ENCODE data around the gene RIPOR2.

RIPOR2 gene

GRCh38 chr6:24883618-24884017 lies 52.1 kb downstream of the RIPOR2 start:
- Histone ChIP-seq H3K9me3 (ENCODE audit: insufficient read depth, low read length) (no peaks in the 10 kb centered on the region), H3K79me2 (ENCODE audit: low read length) (peaks cover 97% of the 10 kb centered on the region), H3K4me3 (ENCODE audit: low read length) (no peak overlapping the region), H3K27ac (ENCODE audit: low read length) (no peak overlapping the region), H2AFZ (ENCODE audit: low read depth, low read length) (no peak overlapping the region), H4K20me1 (ENCODE audit: insufficient read depth, low read length) (peaks cover 97% of the 10 kb centered on the region), H3K36me3 (replicated peaks; ENCODE audit: low read depth, low read length) (peaks cover 56% of the 10 kb centered on the region), H3K4me1 (ENCODE audit: low read length) (peaks cover 28% of the 10 kb centered on the region), H3K9ac (ENCODE audit: low read length) (no peak overlapping the region), H3K4me2 (ENCODE audit: low read length) (peak overlapping the region; percentile 26), H3K27me3 (ENCODE audit: low read depth, low read length) (no peaks in the 10 kb centered on the region)
- no peak for TF ChIP-seq EZH2phosphoT487 (IDR thresholded peaks at IDR 0.05; ENCODE audit: low read depth)
- no peak for TF ChIP-seq CTCF (IDR thresholded peaks at IDR 0.05; ENCODE audit: low read depth, low read length)

- Histone ChIP-seq H3K27ac (ENCODE audit: low read length) (no peak overlapping the region), H3K4me2 (ENCODE audit: low read length) (peak overlapping the region; percentile 26; the same call in 1 of the 2 replicates), H3K4me1 (ENCODE audit: low read length) (peaks cover 22% of the 10 kb centered on the region), H4K20me1 (ENCODE audit: insufficient read depth, low read length) (peaks cover 96% of the 10 kb centered on the region), H3K36me3 (replicated peaks; ENCODE audit: low read depth, low read length) (peaks cover 62% of the 10 kb centered on the region), H3K9me3 (ENCODE audit: insufficient read depth, low read length) (no peaks in the 10 kb centered on the region), H3K79me2 (ENCODE audit: low read length) (peaks cover 97% of the 10 kb centered on the region), H3K4me3 (ENCODE audit: low read length) (no peak overlapping the region), H3K27me3 (ENCODE audit: low read depth, low read length) (no peaks in the 10 kb centered on the region), H2AFZ (ENCODE audit: low read depth, low read length) (no peak overlapping the region), H3K9ac (ENCODE audit: low read length) (no peak overlapping the region)
- TF ChIP-seq CTCF (IDR thresholded peaks at IDR 0.05; ENCODE audit: low read depth, low read length) (no peak), EZH2phosphoT487 (IDR thresholded peaks at IDR 0.05; ENCODE audit: low read depth) (no peak)
Observed at GRCh38 chr6:24882835-24883555, 52.8 kb downstream of the RIPOR2 start.

- no peak for TF ChIP-seq CTCF (IDR thresholded peaks at IDR 0.05; ENCODE audit: low read depth, low read length)
- no peak for TF ChIP-seq EZH2phosphoT487 (IDR thresholded peaks at IDR 0.05; ENCODE audit: low read depth)
- peaks cover 63% of the 10 kb centered on the region for H3K36me3 ChIP-seq (replicated peaks; ENCODE audit: low read depth, low read length)
- H3K27ac ChIP-seq (ENCODE audit: low read length) = no peak overlapping the region
- peaks cover 94% of the 10 kb centered on the region for H4K20me1 ChIP-seq (ENCODE audit: insufficient read depth, low read length)
- H3K9me3 ChIP-seq (ENCODE audit: insufficient read depth, low read length) = no peaks in the 10 kb centered on the region
- H3K9ac ChIP-seq (ENCODE audit: low read length) = no peak overlapping the region
- peaks cover 97% of the 10 kb centered on the region for H3K79me2 ChIP-seq (ENCODE audit: low read length)
- H3K27me3 ChIP-seq (ENCODE audit: low read depth, low read length) = no peaks in the 10 kb centered on the region
- peaks cover 15% of the 10 kb centered on the region for H3K4me1 ChIP-seq (ENCODE audit: low read length)
- H3K4me2 ChIP-seq (ENCODE audit: low read length) = no peak overlapping the region
- H3K4me3 ChIP-seq (ENCODE audit: low read length) = no peak overlapping the region
- no peak overlapping the region for H2AFZ ChIP-seq (ENCODE audit: low read depth, low read length)
Observed at GRCh38 chr6:24882295-24882694, 53.5 kb downstream of the RIPOR2 start.

GRCh38 chr6:24881376-24881775 lies 54.4 kb downstream of the RIPOR2 start:
- H3K4me2 ChIP-seq (ENCODE audit: low read length) = no peak overlapping the region
- H3K27ac ChIP-seq (ENCODE audit: low read length) = no peak overlapping the region

More at GRCh38 chr6:24881376-24881775, 54.4 kb downstream of the RIPOR2 start:
- TF ChIP-seq CTCF (IDR thresholded peaks at IDR 0.05; ENCODE audit: low read depth, low read length) (no peak), EZH2phosphoT487 (IDR thresholded peaks at IDR 0.05; ENCODE audit: low read depth) (no peak)
- Histone ChIP-seq H3K4me1 (ENCODE audit: low read length) (peaks cover 15% of the 10 kb centered on the region), H3K79me2 (ENCODE audit: low read length) (peaks cover 97% of the 10 kb centered on the region), H3K4me3 (ENCODE audit: low read length) (no peak overlapping the region), H4K20me1 (ENCODE audit: insufficient read depth, low read length) (peaks cover 94% of the 10 kb centered on the region), H3K27me3 (ENCODE audit: low read depth, low read length) (no peaks in the 10 kb centered on the region), H3K36me3 (replicated peaks; ENCODE audit: low read depth, low read length) (peaks cover 67% of the 10 kb centered on the region), H3K9me3 (ENCODE audit: insufficient read depth, low read length) (no peaks in the 10 kb centered on the region), H2AFZ (ENCODE audit: low read depth, low read length) (no peak overlapping the region), H3K9ac (ENCODE audit: low read length) (no peak overlapping the region)

All from OCI-LY3 (cell line).